ENCODE results near the gene STIM1.

- TF ChIP-seq MAX (IDR thresholded peaks at IDR 0.05; ENCODE audit: low read depth, low read length) (no peak), HDAC2 (IDR thresholded peaks at IDR 0.05) (no peak), ZBTB11 (CRISPR knock-in tag; IDR thresholded peaks at IDR 0.05) (no peak), LARP7 (IDR thresholded peaks at IDR 0.05) (no peak), USF1 (IDR thresholded peaks at IDR 0.05; ENCODE audit: borderline replicate concordance, extremely low read length, insufficient read depth, low read depth, low read length) (no peak), POLR2AphosphoS5 (IDR thresholded peaks at IDR 0.05; ENCODE audit: low read length) (no peak)
Measured at GRCh38 chr11:3873712-3874349, 18.4 kb downstream of the STIM1 start.

All from GM12878 (cell line).